HUES6 (cell line): ENCODE results near the gene MFGE8.

Source experiments
- H3K27ac ChIP-seq: 2 replicates; pipeline ENCODE4 v1.7.0; 2013; ENCODE audit warnings: low read depth, mild to moderate bottlenecking, low read length, inconsistent platforms
- H3K27me3 ChIP-seq: 2 replicates; pipeline ENCODE4 v1.6.1; 2013; ENCODE audit warnings: low read length; ENCODE audit not compliant: control insufficient read depth, insufficient read depth
- H3K36me3 ChIP-seq: 2 replicates; pipeline ENCODE4 v1.6.1; 2013; ENCODE audit warnings: low read length; ENCODE audit not compliant: control insufficient read depth, insufficient read depth
- H3K4me1 ChIP-seq: 2 replicates; pipeline ENCODE4 v1.6.1; 2013; ENCODE audit warnings: low read length; ENCODE audit not compliant: control insufficient read depth, insufficient read depth
- H3K4me3 ChIP-seq: 2 replicates; pipeline ENCODE4 v1.5.1; 2013; ENCODE audit warnings: low read depth, low read length
- H3K9ac ChIP-seq: one replicate; pipeline ENCODE4 v1.6.1; 2013; ENCODE audit warnings: mild to moderate bottlenecking, low read length
- H3K9me3 ChIP-seq: 2 replicates; pipeline ENCODE4 v1.6.1; 2013; ENCODE audit warnings: low read depth, low read length; ENCODE audit not compliant: control insufficient read depth, insufficient read depth

The MFGE8 gene

DNA sequence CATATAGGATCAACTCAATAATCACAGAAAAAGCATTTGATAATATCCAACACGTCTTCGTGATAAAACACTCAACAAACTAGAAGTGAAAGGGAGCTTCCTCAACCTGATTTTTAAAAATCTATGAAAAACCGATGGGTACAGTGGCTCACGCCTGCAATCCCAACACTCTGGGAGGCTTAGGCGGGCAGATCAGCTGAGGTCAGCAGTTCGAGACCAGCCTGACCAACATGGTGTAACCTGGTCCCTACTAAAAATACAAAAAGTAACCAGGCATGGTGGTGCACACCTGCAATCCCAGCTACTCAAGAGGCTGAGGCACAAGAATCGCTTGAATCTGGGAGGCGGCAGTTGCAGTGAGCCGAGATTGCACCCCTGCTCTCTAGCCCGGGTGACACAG is 2.2 kb upstream of the MFGE8 start:
- no peaks in the 10 kb centered on the region for H3K27me3 ChIP-seq
- no peak overlapping the region for H3K27ac ChIP-seq
- peaks cover 8% of the 10 kb centered on the region for H3K36me3 ChIP-seq
- no peaks in the 10 kb centered on the region for H3K9me3 ChIP-seq
- no peak overlapping the region for H3K4me3 ChIP-seq
- no peak overlapping the region for H3K9ac ChIP-seq
- peaks cover 14% of the 10 kb centered on the region for H3K4me1 ChIP-seq

DNA sequence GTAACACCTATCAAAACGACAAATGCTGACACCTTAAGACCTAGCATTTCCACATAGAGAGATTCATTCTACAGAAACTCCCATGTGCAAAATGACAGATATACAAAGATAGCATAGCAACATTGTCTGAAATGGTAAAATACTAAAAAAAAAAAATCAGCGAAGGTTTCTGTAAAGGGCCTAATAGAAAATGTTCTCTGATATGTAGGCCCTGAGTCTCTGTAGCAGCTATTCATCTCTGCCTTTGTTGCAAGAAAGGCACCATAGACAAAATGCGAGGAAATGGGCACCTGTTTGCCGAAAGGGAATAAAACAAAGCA is 631 bp upstream of the MFGE8 start:
- peak overlapping the region; percentile 71 for H3K9ac ChIP-seq
- peak overlapping the region; percentile 84 for H3K4me3 ChIP-seq

DNA sequence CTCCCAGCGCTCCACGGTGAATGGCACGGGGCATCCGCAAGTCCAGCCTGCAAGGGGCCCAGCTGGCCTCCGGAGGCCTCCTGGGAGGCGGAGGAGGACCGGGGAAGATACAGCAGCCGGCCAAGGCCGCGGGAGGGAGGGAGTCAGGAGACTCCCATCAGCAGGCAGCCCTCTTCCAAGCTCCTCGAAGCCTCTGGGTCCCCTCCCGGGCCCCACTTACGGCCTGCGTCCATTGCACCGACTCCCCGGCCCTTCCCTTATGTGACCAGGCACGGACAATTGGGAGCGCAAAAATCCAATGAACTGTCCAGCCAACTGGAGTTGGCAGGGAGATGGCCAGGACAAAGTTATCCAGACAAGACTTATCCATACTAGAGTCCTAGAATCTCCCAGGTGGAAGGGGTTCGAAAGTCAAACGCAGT is 668 bp downstream of the MFGE8 start:
- Histone ChIP-seq H3K36me3 (peaks cover 37% of the 10 kb centered on the region), H3K4me3 (peak overlapping the region; percentile 84), H3K27ac (peak overlapping the region; percentile 0; the same call in 1 of the 2 replicates), H3K4me1 (peaks cover 19% of the 10 kb centered on the region), H3K9ac (peak overlapping the region; percentile 71), H3K27me3 (no peaks in the 10 kb centered on the region), H3K9me3 (no peaks in the 10 kb centered on the region)

More for the DNA sequence above, 631 bp upstream of the MFGE8 start:
- H3K27me3 ChIP-seq: no peaks in the 10 kb centered on the region
- no peaks in the 10 kb centered on the region for H3K9me3 ChIP-seq
- 0 out of 2 replicates have a peak overlapping the region, but pooled peaks have one; percentile 0 for H3K27ac ChIP-seq
- H3K4me1 ChIP-seq: peaks cover 19% of the 10 kb centered on the region
- H3K36me3 ChIP-seq: peaks cover 24% of the 10 kb centered on the region

DNA sequence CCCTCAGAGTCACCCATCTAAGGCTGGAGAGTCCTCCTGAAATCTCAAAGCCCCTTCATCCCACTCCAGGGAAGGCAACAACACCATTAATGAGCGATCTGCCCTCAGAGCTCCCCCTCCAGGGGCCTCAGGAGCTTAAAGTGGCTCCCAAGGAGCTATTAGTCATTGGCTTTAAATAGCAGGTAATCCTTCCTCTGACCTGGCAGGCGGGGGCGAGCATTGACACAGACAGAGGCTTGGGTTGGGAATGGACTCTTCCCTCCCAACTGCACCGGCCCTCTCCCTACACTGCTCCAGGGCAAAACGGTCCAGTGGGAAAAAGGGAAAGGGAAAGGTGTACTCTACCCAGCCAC is 1.4 kb downstream of the MFGE8 start:
- Histone ChIP-seq H3K27me3 (no peaks in the 10 kb centered on the region), H3K4me1 (peaks cover 19% of the 10 kb centered on the region), H3K9ac (peak overlapping the region; percentile 71)

DNA sequence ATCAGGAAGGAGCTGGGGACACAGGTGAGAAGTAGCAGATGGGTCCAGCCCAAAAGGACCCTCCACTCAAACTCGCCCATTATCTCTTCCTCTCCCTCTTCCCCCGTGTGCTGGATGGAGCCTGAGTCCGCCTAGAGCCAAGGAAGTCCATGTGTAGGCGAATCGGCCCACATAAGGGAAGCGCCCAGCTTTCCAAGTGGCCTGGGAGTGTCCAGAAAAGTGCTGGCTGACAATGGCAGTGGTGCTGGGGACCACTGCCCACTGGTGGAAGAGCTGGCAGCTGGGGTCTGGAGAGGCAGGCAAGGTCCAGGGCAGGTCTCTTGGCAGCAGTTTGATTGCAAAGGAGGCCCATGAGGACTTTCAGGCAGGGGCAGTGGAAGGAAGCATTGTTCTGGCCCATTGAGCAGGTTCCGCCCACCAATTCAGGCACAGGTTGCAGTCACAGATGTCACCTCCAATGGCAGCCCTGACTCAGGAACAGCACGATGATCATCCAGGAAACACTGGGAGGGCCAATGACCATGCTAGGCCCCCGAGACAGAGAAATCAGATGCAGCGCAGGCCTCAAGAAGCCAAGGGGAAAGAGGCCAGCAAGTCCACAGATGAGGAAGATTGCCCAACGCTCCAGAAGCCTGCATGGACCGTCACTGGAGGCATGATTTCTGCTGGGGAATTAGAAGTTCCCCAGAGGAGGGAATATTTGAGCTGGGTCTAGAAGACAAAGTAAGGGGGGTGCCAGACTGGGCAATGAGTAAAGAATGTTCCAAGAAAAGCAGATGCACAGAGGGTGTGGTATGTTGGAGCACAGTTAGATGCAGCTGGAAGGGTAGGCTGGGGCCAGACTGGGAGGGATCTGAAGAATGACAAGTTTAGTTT is 3.0 kb downstream of the MFGE8 start:
- no peaks in the 10 kb centered on the region for H3K9me3 ChIP-seq
- H3K27me3 ChIP-seq: no peaks in the 10 kb centered on the region
- H3K9ac ChIP-seq: no peak overlapping the region
- H3K36me3 ChIP-seq: peaks cover 60% of the 10 kb centered on the region
- H3K4me3 ChIP-seq: 0 out of 2 replicates have a peak overlapping the region, but pooled peaks have one; percentile 84
- peaks cover 21% of the 10 kb centered on the region for H3K4me1 ChIP-seq
- no peak overlapping the region for H3K27ac ChIP-seq

More for the DNA sequence above, 1.4 kb downstream of the MFGE8 start:
- Histone ChIP-seq H3K4me3 (peak overlapping the region; percentile 84), H3K27ac (peak overlapping the region; percentile 0; the same call in 1 of the 2 replicates), H3K9me3 (no peaks in the 10 kb centered on the region), H3K36me3 (peaks cover 45% of the 10 kb centered on the region)

DNA sequence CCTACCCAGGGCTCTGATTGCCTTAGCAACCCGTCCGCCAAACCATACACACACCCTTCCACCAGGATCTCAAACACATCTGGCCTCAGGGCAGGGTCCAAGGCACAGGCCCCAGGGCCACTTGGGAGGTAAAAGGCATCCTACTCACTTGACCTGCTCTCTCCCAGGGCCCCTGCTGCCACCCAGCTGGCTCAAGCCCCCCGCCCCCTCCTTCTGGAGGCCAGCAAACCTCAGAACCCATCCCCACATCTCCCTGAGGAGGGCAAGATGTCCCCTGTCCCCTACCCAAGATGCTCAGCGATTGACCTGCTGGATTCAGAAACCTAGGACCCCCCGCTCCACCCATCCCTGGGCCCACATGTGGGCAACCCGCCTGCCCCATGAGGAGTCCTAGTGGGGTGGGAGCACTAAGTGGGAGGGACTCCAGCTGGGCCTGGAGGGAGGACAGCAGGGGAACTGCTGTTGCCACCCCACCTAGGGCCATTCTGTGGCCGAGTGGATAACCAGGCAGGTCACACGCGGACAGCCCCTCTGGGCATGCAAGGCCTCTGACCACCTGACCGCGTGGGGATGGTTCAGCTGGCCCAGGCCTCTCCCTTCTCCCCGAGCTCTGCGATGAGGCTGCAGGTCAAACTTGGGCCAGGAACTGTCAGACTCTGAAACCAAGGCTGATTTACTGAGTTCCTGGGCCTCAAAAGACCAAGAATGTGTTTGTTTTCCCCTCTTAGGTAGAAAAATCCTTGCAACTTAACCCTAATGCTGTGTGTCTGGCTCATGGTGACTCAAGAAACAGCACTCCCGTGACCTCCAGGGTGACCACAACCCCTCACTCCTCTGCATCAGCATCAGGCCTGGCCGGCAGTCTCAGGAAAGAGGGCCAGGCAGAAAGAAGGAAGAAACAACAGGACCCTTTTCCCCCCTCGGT is 4.2 kb downstream of the MFGE8 start:
- H3K27me3 ChIP-seq: no peaks in the 10 kb centered on the region
- H3K36me3 ChIP-seq: peaks cover 68% of the 10 kb centered on the region

DNA sequence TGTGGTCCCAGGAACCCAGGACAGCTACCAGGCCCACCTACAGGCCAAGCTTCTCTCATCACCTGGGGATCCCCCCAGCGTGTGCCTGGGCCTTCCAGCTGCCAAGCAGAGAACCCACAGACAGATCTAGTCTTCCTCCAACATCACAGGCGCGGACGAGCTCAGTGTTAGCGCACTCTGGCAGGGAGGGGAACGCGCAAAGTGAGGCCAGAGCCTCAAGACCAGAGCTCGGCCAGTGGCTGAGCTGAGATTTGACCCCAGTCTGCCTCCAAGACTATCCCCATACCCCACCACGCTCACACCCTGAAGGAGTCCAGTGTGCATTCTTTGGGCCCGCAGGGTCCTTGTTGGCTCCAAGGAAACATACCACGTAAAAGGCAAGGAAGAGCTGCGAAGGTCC is 5.1 kb downstream of the MFGE8 start:
- peaks cover 75% of the 10 kb centered on the region for H3K36me3 ChIP-seq
- no peak overlapping the region for H3K27ac ChIP-seq
- peaks cover 29% of the 10 kb centered on the region for H3K4me1 ChIP-seq
- H3K4me3 ChIP-seq: no peak overlapping the region
- no peaks in the 10 kb centered on the region for H3K27me3 ChIP-seq
- no peaks in the 10 kb centered on the region for H3K9me3 ChIP-seq
- no peak overlapping the region for H3K9ac ChIP-seq

More for the DNA sequence above, 4.2 kb downstream of the MFGE8 start:
- Histone ChIP-seq H3K9ac (no peak overlapping the region), H3K4me3 (no peak overlapping the region), H3K9me3 (no peaks in the 10 kb centered on the region), H3K4me1 (peaks cover 29% of the 10 kb centered on the region), H3K27ac (no peak overlapping the region)

DNA sequence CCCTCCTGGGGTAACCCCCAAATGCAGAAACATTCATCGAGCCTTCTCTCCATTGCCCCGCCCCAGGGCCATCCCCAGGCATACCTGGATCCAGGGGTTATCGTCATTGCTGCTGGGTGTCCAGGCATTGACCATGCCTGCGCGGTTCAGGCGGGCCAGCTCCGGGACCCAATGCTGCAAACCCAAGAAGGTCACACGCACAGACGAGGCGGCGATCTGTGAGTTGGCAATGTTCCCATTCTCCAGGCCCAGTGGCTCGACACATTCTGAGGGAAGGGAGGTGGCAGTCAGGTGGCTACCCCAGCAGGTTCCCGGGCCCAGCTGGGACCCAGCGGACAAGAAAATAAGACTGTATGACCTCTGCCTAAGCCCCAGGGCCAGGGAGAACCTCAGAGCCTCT is 6.1 kb downstream of the MFGE8 start:
- Histone ChIP-seq H3K27me3 (no peaks in the 10 kb centered on the region), H3K27ac (no peak overlapping the region), H3K4me1 (peaks cover 29% of the 10 kb centered on the region), H3K9me3 (no peaks in the 10 kb centered on the region), H3K9ac (no peak overlapping the region), H3K36me3 (peaks cover 85% of the 10 kb centered on the region), H3K4me3 (no peak overlapping the region)

DNA sequence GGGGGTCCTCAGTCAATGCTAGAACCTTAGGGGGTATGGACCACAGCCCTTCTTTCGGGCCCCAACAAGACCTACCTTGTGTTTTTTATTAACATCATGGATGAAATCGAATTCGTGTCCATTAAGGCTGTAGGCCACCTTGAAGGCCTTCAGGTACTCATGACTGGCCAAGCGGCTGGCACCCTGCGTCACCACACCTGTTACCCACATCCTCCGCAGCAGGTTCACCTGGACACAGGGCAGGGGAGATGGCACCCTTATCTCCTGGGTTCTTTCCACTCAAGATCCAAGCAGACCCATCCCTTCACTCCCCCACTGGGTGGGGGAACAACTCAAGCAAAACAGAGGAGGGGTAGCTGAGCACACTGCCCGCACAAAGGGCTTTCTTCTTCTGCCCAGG is 6.6 kb downstream of the MFGE8 start:
- no peak overlapping the region for H3K9ac ChIP-seq
- H3K9me3 ChIP-seq: no peaks in the 10 kb centered on the region
- no peak overlapping the region for H3K4me3 ChIP-seq
- no peak overlapping the region for H3K27ac ChIP-seq
- H3K36me3 ChIP-seq: peaks cover 90% of the 10 kb centered on the region
- peaks cover 25% of the 10 kb centered on the region for H3K4me1 ChIP-seq
- H3K27me3 ChIP-seq: no peaks in the 10 kb centered on the region

DNA sequence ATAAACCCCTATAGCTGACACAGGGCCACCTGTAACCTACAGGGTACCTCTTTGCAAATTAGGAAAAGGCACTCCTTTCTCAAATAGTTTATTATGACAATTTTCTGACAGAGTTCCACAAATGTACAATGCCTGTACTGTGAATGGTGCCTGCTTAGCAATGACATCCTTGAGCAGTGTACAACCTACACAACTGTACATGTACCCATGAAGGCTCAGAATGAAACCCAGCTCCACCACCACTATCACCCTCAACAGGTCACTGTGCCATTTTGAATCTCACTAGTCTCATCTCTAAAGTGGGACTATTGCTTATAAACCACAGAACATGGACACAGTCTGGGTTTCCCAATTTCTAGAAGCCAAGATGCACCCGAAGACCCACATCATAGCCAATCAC is 7.0 kb downstream of the MFGE8 start:
- Histone ChIP-seq H3K9ac (no peak overlapping the region), H3K4me3 (no peak overlapping the region), H3K36me3 (peaks cover 94% of the 10 kb centered on the region), H3K4me1 (peaks cover 22% of the 10 kb centered on the region), H3K9me3 (no peaks in the 10 kb centered on the region), H3K27me3 (no peaks in the 10 kb centered on the region), H3K27ac (no peak overlapping the region)

DNA sequence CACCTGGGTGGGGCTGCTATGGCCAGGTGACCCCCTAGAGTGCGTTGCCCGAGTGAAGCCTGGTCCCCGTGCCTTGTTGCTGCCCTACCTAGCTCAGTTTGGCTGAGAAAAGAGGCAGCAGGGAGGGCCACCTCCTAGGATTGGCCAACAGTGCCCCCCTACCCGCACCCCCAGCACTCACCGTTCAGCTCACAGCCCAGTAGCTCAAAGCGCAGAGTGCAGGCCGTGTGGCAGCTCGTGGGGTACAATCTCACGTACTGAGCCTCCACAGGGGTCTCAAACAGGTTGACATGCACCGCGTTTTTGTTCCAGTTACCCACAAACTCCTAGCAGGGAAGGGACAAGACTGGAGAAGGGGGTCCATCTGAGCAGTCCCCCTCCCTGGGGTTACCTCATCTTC is 7.6 kb downstream of the MFGE8 start:
- Histone ChIP-seq H3K27ac (no peak overlapping the region), H3K36me3 (peaks cover 94% of the 10 kb centered on the region), H3K4me3 (no peak overlapping the region), H3K27me3 (no peaks in the 10 kb centered on the region), H3K4me1 (peaks cover 17% of the 10 kb centered on the region), H3K9ac (no peak overlapping the region), H3K9me3 (no peaks in the 10 kb centered on the region)
